ENCODE data around the gene CCL1.

Gene CCL1, protein sequence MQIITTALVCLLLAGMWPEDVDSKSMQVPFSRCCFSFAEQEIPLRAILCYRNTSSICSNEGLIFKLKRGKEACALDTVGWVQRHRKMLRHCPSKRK

DNA sequence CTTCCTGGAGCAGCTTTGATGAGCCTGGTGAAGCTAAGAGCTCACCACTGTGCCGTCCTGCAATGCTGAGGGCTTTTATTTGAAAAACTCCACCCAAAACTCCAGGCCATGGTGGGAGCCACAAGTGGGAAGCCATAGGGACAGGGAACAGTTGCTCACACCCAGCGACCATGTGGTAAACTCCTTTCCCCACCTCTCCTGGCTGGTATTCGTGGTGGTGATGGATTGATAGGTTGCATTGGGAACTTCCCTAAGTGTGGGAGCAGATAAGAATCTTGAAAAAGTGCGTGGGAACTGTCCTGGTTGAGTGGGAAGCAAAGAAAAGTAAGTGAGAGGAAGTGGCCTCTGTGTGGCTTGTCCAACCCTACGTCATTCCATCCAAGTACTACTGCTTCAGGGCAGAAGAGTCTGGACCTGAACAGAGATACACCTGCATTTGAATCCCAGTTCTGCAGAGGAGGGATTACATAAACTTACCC, at the start of gene CCL1:
Gene CCL1, minus strand, starts transcription at position 51 of the 479 bp plus-strand sequence. CDS start 72 bp downstream, outside the sequence.
- no peak for DNase-seq

DNA sequence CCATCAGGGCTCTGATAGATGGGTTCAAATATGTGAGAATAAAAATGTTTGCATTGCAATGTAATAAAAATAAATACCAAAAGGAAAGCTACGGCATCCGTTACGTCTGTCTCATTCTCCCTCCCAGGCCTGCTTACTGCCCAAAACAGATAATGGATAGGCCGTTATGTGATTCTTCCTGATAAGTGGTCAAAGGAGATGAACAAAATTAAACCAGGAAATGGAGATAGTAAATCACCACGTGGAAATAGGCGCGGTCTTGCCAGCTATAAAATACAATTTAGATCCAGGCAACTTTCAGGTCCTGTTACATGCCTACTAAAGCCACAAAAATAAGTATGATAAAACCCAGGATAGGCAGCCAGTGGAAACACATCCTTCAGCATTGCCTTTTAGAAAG, 49.5 kb upstream of the CCL1 start:
- DNase-seq, result no peak

DNA sequence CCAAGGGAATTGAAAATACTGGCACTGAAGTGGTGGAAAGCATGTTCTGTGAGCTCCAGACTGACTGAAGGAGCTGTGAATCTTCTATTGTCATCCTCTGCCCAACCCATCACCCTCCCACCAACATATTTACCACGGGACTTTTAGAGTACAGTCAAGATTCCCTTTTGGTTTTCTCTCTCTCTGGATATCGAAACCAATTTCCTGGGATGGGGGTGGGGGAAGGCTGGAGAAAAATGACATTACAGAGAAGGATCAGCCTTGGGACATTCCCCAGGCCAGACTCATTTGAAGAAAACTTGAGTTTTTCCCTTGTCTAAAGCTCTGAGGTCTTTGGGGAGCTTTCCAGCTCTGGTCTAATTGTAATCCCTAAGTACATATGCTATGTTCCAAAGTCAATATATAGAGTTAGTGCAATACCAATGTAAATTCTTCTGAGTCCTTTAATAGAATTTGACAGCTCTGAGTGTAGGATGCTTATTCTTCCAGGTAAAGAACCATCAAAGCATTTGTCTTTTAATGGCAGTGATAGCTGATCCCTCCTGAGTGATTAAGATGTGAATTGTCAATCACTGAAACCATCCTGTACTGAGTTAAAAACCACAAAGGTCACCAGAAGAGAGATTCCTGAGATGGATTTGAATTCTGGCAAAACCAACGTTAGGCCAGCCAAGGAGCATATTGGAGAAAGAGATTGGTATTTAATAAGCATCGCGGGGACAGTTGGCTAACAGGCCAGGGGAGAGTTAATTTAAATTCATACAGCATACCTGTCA, 48.8 kb upstream of the CCL1 start:
- no peak for DNase-seq

DNA sequence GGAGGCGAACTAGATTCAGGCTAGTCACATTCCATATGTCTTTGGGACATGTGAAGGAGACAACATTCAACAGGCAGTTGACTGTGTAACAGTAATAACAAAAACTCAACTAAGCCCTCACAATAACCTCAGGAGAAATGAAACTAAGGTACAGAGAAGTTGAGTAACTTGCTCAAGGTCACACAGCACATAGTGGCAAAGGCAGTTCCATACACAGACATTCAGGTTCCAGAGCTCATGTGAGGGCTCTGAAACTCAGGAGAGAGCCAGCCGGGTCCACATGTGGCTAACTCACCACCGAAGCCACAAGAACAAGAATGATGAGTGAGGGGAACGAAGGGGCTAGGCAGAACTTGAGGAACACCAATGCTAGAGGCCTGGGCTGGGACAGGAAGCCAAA, 46.3 kb upstream of the CCL1 start:
- no peak for DNase-seq

DNA sequence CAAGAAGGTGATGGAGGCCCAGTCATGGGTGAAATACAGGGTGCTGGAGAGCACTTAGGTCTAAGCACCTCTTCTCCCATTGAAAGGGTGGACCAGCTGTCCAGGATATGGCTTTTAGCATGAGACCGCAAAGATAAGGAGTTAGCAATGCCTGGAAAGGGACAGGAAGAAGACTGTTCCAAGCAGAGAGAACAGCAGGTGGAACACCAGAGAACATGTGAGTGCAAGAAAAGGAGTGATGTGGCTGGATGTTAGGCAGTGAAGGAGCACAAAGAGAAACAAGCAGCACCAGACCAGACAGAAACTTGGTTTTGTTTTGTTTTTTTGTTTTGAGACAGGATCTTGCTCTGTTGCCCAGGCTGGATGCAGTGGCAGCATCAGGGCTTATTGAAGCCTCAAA, 45.4 kb upstream of the CCL1 start:
- DNase-seq, result no peak

DNA sequence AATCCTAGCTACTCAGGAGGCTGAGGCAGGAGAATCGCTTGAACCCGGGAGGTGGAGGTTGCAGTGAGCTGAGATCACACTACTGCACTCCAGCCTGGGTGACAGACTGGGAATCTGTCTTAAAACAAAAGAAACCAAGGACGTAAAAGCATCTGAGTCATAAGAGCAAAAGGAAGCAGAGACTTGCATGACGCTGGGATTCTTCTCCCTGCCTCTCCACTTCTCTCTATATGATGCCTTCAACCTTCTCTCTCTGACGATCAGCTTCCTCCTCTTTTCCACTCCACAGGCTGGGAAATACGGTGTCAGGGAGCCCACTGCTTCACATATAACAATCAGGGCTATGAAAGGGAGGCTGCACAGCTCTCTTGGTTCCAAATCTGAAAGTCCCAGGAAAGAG, 43.2 kb upstream of the CCL1 start:
- no peak for DNase-seq

DNA sequence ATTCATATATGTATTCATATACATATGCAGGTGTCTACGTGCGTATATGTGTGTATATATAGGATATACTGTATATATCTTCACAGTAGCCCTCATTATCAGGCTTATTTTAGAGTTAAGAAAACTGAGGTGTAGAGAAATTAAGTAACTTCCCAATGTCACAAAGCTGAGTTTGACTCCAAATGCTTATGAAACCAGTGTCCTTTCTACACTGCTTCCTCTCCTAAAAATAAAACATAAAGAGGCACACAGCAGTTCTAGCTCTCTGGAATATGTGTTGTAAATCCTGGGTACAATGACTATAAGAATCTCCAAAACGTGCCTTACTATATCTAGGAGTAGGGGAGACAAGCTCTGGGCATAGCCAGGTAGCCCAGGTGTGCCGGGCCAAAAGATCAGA, 40.0 kb upstream of the CCL1 start:
- no peak for DNase-seq

DNA sequence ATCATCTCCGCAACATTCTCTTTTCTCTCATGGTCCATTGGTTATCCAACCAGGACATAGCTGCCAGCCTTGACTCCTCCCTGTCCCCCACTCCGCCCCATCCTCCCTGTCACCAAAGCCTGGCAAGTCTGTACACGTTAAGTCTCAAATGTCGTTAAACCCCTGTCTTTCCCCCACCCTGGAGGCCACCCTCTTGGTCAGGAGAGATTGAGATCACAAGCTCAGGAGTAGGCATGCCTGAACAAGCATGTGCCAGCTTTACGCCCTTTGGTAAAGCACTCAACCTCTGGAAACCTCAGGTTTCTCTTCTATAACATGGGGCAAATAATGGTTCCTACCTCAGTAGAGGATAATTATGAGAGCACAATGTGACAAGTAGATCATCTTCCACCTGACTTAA, 38.1 kb upstream of the CCL1 start:
- DNase-seq, result no peak

DNA sequence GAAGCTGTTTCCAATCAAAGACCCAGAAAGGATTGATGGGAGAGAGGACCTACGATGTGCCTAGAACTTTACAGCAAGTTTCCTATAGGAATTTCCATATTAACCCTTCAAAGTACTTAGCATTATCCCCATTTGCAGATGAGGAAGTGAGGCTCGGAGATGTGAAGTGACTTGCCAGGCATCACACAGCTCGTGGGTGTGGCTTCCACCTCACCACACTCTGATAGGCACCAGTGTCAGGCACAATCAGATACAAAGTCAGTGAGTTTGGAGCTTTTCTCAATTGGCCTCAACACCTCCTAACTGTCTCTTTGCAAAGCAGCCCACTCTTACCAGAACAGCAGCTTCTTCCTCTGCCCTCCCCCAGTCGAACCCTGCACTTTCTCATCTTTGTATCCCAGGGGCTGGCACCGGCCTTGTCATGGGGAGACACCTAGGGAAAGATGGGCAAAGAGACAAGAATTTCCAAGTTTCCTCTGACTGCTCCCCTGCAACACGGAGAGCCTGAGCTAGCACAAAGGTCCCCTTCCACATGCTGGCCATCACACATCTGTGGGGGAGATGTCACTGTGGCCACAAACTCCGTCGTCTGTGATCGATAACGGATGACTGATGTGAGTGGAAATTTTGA, 37.4 kb upstream of the CCL1 start:
- no peak for DNase-seq

DNA sequence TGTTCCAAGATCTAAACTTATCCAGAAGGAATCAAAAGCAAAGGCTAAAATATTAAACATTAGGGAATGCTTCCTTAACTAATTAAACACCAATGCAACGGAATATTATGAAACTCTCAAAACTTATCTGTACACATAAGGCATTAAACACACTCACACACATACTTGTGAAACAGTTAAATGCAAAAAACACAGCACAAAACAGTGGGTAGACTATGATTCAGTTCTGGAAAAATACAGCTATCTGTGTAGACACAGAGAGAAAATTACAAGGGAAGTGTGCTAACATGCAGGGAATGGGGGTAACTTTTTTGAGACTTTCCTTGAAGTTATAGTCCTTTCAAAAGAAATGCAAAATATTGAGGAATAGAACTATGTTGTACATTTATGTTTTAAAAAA, 36.7 kb upstream of the CCL1 start:
- DNase-seq, result no peak

DNA sequence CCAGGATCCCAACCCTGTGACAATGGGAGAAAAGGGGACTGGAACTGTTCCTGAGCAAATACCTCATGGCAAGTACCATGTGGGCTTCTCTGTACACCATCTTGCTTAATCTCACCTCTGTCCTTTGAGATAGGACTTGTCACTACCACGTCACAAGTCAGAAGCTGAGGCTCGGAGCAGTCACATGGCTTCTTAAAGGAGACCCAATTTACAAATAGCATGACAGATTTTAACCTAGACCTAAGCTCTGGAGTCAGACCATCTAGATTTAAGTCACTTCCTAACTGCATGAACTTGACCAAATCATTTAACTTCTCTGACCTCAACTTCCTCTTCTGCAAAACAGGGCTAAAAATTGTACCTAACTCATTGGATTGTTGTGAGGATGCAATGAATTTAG, 36.0 kb upstream of the CCL1 start:
- no peak for DNase-seq

DNA sequence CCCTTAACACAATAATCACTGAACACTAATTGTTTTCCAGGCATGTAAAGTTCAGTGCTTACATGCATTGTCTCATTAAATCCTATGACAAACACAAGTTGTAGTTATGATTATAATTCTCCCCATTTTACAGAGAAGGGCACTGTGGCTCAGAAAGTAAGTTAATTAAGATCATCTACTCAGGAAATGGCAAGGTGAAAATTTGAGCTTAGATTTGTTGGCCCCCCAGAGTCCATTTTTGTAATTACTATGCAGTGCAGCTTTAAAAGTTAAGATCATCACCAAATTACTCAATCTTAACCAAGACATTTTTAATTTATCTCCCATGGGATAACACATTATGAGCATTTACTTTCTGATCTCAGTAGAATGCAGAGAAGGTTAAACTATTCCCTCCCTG, 34.2 kb upstream of the CCL1 start:
- DNase-seq, result no peak

DNA sequence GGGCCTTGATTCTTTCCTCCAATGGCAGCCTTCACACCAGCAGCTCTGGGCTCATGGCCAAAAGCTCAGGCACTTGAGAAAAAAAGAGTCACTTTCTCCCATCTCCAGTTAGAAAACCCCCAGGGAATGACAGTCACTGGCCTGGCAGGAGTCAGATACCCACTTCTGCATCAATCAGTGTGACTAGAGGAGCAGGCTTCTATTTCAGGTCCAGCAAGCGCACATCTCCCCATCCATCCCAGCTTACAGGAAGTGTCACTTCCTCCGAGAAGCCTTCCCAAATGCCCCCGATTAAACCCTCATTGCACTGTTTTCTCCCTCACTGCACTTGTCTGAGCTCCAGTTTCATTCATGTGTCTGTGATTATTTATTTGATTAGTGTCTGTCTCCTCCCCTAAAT, 30.4 kb upstream of the CCL1 start:
- DNase-seq, result no peak

DNA sequence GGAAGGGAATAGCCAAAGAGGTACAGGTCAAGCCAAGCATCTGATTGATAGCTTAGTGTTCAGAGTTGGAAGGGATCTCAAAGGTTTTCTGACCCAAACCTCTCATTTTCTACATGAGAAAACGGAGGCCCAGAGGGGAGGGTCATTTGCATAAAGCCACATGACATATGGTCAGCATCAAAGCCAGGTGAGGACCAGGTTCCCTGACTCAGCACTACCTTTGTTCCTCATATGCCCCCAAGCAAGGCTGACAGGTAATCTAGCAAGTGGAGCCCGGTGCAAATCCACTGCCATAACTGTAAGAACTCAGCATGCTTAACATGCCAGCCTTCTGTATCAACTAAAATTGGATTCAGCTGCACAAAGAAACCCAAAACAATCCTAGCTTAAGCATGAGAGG, 28.2 kb upstream of the CCL1 start:
- DNase-seq, result no peak

DNA sequence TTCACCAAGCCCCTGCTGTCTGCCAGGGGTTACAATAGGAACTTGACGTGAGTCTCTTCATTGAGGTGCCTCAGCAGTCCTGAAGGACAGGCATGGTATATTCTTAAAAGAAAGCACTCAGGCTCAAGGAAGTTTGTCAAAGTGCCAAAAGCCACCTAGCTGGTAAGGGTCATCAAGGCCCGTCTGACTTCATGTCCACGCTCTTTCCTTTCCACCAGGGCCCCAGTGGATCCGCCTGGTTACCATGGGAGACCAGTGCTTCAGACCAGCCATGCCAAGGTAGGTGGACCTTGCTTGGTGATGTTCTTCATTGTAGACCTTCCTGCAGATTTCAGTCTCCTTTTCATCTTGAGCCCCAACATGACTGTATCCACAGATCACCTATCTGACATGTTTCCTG, 27.6 kb upstream of the CCL1 start:
- no peak for DNase-seq

DNA sequence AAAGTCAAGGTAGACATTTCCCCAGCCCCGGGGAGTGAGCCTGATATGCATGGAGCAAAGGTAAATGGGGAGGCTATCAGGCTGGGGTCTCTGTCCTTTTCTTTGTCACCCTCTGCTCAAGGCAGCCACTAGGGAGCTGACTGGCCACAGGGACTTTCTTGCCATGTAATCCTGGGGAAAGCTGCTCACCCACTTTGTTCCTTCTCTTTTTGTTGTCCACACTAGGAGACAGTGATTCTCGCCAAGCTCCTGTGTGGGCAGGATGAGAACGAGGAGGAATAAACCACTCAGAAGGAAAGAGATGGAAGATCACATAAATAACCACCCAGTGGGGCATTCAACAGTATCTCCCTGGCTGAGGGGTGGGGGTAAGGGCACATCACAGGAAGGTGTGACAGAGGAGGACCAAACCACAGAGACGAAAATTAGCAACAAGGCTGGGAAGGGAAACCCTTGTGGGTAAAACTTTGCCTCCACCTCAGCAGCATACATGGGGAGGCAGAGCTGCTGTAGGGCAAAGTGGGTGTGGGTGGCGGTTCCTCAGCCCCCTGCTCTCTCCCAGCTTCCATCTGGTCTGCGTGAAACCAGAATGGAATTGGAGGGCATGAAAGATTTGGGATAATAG, 26.2 kb upstream of the CCL1 start:
- no peak for DNase-seq

DNA sequence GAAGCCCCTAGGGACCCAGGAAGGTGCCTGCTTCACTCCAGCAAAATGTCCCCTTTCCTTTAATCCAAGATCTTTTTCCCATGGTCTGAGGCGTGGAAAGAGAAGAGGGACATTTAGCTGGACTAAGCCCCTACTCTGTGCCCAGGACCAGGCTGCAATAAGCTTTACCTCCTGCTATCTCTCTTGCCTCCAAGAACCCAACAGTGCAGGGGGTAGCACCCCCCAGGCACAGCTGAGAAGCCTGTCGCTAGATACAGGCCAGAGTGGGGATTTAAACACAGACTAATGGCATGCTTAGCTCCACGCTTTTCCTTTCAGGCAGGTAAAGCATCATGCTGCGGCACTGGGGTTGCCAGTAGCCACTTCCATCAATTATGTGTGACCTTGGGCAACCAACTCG, 24.5 kb upstream of the CCL1 start:
- no peak for DNase-seq

DNA sequence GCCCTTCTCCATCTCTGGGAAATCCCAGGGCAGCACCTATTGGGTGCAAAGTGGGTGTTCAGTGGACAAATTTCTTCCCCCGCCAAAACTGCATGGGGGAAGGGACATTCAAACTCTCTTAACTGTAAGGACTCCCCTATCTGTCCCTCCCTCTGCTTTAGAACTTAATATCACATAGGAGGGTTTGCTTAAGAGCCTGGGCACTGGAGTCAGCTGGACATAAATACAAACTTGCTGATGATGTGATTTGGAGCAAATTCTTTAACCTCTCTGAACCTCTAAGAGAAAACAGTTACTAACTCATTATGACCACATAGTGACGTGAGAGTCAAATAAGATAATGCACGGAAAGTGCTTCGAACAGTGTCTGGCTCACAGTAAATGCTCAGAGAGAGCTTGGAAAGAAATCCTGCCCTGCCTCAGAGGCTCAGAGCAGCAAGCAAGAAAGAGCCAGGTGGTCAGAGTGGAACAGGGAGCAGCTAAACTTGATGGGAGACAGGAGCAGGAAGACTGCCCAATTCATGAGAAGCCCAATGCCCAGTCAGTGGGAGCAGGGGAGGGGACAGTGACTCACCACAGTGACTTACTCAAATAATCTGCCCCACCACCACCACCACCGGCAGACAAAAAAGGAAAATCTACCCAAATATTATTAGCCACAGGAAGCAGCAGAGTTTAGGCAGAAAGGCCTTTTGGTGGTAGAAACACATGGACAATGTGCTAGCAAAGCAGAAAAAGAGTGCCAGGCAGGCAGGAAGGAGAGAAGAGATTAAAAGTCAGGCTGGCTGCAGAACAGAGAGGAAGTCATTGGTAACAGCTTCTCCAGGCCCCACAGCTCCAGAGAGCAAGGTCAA, 23.9 kb upstream of the CCL1 start:
- DNase-seq, result no peak

DNA sequence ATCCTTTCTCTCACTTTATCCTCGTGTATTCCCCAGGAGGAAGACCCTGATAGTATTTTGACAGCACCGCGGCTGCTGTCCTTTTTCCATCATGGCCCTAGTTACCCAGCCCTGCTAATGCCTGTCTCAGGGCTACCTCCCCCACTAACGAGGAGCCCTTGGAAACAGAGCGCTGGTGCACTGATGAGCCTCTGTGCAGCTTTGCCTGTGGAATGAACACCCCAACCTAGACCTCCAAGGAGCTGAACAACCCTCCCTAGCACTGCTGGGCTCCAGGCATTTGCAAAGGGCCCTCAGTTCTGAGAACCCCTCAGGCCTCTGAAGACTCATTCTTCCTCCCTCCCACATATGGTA, 23.3 kb upstream of the CCL1 start:
- DNase-seq, result no peak

DNA sequence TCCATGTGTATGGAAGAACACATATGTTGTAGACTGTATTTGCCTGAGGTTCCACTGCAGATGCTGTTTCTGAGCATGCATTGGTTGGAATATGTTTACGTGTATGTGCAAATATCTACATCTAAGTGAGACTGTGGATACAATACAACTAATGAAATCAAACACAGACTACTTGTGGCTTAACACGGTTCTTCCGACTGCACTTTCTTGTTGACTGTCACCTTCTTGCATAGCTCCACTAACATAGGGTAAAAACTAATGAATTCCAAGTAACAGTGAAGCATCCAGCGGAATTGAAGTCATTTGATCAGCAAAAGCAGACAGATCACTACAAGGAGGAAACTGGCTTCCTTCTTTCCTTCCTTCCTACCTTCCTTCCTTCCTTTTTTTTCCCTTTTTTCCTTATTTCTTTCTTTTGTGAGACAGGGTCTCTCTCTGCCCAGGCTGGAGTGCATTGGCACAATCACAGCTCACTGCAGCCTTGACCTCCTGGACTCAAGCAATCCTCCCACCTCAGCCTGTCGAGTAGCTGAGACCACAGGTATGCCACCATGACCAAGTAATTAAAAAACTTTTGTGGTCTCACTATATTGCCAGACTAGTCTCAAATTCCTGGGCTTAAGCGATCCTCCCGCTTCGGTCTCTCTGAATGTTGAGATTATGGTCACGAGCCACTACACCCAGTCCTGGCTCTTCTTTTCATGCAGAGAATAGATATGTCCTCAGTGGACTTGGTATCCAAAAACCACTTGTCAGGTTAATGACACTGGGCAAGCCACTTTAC, 22.0 kb upstream of the CCL1 start:
- no peak for DNase-seq

DNA sequence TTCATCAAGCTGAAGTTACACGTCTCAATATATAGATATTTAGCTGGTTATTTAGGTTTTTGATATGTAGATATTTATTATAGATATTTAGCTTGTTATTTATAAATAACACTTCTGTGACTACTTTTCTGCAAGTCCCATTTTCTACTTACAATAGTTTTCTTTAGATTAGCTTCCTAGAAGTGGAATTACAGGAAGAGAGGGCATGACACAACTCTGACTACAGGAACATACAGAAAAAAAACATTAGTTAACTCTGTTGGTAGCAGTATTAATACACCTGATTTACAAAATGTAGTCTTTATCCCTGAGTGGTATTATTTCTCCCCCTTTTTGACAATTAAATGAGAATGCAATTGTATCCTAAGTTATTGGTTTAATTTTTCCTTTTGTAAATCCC, 21.2 kb upstream of the CCL1 start:
- no peak for DNase-seq

DNA sequence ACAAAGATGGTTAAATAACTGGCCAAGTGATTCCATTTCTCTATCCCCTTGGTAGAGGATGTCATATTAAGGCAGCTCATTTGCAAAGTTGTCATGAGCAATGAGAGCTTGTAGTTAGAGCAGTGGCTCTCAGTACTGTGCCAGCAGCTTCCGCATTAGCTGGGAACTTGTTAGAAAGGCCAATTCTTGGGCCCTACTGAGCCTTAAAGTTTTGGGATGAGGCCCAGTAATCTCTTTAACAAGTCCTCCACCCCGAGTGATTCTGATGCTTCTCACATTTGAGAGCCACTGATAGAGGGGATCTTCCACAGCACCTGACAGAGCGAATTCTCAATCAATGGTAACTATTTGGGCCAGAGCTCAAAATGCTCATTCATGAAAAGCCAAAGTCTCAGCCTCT, 20.2 kb upstream of the CCL1 start:
- DNase-seq, result no peak

Measured in activated T-cell treated with anti-CD3 and anti-CD28 coated beads, Interleukin-2, amount 50 U/mL, for 1 hour (primary cell).